Measurements from ENCODE around the gene RBM38.

DNA sequence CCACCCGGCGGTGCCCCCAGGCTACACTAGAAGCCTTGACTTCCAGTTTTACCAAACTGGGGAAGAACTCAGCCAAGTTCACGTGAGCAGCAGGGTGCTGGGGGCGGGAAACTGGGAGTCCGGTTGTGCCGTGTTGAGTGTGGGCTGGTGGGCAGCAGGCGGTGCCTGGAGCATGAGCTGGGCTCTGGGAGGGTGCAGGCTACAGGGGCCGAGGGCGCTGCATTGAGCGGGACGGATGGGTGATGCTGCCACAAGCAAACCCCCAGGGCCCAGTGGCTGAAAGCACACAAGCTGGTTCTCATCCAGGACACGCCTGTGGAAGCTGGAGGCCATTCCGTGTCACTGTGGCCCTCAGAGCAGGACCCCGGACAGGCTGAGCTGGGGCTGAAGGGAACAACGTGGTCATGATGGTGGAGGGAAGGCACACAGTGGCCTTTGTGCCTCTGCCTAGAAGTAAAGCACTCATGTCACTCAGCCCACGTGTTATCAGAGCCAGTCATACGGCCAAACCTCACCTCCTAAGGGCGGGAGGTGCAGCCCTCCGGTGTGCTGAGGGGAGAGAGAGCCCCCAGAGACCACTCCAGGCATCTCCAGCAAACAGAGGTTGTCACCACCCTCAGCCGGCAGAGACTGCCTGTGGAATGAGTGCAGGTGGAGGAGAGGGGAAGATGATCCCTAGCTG is 29.5 kb downstream of the RBM38 start:
- TF ChIP-seq, protein P1, sequence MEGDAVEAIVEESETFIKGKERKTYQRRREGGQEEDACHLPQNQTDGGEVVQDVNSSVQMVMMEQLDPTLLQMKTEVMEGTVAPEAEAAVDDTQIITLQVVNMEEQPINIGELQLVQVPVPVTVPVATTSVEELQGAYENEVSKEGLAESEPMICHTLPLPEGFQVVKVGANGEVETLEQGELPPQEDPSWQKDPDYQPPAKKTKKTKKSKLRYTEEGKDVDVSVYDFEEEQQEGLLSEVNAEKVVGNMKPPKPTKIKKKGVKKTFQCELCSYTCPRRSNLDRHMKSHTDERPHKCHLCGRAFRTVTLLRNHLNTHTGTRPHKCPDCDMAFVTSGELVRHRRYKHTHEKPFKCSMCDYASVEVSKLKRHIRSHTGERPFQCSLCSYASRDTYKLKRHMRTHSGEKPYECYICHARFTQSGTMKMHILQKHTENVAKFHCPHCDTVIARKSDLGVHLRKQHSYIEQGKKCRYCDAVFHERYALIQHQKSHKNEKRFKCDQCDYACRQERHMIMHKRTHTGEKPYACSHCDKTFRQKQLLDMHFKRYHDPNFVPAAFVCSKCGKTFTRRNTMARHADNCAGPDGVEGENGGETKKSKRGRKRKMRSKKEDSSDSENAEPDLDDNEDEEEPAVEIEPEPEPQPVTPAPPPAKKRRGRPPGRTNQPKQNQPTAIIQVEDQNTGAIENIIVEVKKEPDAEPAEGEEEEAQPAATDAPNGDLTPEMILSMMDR (IDR thresholded peaks at IDR 0.05; ENCODE audit: insufficient read depth, low read length, poor library complexity, severe bottlenecking): no peak
- TF ChIP-seq EZH2phosphoT487 (conservative IDR thresholded peaks at IDR 0.05; ENCODE audit: low read length): no peak
